HepG2 (cell line): ENCODE data around the gene MON1A. TPM values are rescaled to one million over a fixed set of nuclear protein-coding genes. Genes with fewer than 3 reads are reported as not detected.

Source experiments
- IKZF1 ChIP-seq: fragments of 450-650 bp; IDR thresholded peaks from 2 replicates; pipeline ENCODE4 v1.7.1; 2016
- IKZF5 ChIP-seq: IDR thresholded peaks from 2 replicates; pipeline ENCODE4 v1.6.1; 2018; ENCODE audit warnings: missing genetic modification reagents, mild to moderate bottlenecking, missing compliant biosample characterization
- KAT2B ChIP-seq: fragments of 150-350 bp; IDR thresholded peaks from 2 replicates; pipeline ENCODE4 v1.6.1; 2014; ENCODE audit warnings: low read depth, low read length, borderline replicate concordance
- KLF16 ChIP-seq, 2 experiments: sonication (generic) in 1 of 2; formaldehyde crosslinking in 1 of 2; IDR thresholded peaks; 2 replicates each; pipeline versions ENCODE4 v1.6.1 to v1.8.0; 2016 to 2023; ENCODE audit warnings: missing genetic modification reagents in 2 of 2, missing compliant biosample characterization in 1 of 2
- NFE2 ChIP-seq: sonication (generic); formaldehyde crosslinking; IDR thresholded peaks from 2 replicates; pipeline ENCODE4 v1.4.0; 2020; ENCODE audit warnings: missing genetic modification reagents
- NONO ChIP-seq, 2 experiments: fragments of 450-650 bp in 1 of 2; sonication (generic) in 1 of 2; formaldehyde crosslinking in 1 of 2; IDR thresholded peaks in 1 of 2; conservative IDR thresholded peaks in 1 of 2; 2 replicates each; pipeline versions ENCODE4 v1.6.1 to v1.8.0; 2017 to 2022; ENCODE audit warnings: mild to moderate bottlenecking in 1 of 2, missing genetic modification reagents in 1 of 2, moderate library complexity in 1 of 2
- NR3C1 ChIP-seq: sonication (generic); formaldehyde crosslinking; IDR thresholded peaks from 2 replicates; pipeline ENCODE4 v1.4.0; 2020; ENCODE audit warnings: missing genetic modification reagents
- SAFB2 ChIP-seq: sonication (generic); formaldehyde crosslinking; IDR thresholded peaks from 2 replicates; pipeline ENCODE4 v1.5.1; 2020; ENCODE audit warnings: missing genetic modification reagents, low read depth, mild to moderate bottlenecking, borderline replicate concordance
- SSRP1 ChIP-seq: IDR thresholded peaks from 2 replicates; pipeline ENCODE4 v1.6.1; 2016; ENCODE audit warnings: control low read depth
- ZFP1 ChIP-seq: IDR thresholded peaks from 2 replicates; pipeline ENCODE4 v1.6.1; 2016
- ZHX2 ChIP-seq, 2 experiments: sonication (generic) in 1 of 2; formaldehyde crosslinking in 1 of 2; IDR thresholded peaks; 2 replicates each; pipeline versions ENCODE4 v1.6.1 to v1.9.0; 2014 to 2022; ENCODE audit warnings: antibody characterized with exemption in 1 of 2, borderline replicate concordance in 1 of 2, inconsistent platforms in 1 of 2, low read depth in 1 of 2, missing genetic modification reagents in 1 of 2
- ZNF224 ChIP-seq: sonication (generic); formaldehyde crosslinking; IDR thresholded peaks from 2 replicates; pipeline ENCODE4 v1.5.0; 2020; ENCODE audit warnings: mild to moderate bottlenecking, missing genetic modification reagents
- ZNF256 ChIP-seq: sonication (generic); formaldehyde crosslinking; conservative IDR thresholded peaks from 2 replicates; pipeline ENCODE4 v1.4.0; 2020; ENCODE audit warnings: missing genetic modification reagents
- ZNF333 ChIP-seq: sonication (generic); formaldehyde crosslinking; IDR thresholded peaks from 2 replicates; pipeline ENCODE4 v1.4.0; 2020; ENCODE audit warnings: mild to moderate bottlenecking, missing genetic modification reagents, borderline replicate concordance
- ZNF354B ChIP-seq: sonication (generic); formaldehyde crosslinking; IDR thresholded peaks from 2 replicates; pipeline ENCODE4 v1.8.0; 2022; ENCODE audit warnings: mild to moderate bottlenecking, missing genetic modification reagents
- ZNF781 ChIP-seq: sonication (generic); formaldehyde crosslinking; IDR thresholded peaks from 2 replicates; pipeline ENCODE4 v1.5.1; 2020; ENCODE audit warnings: borderline replicate concordance, mild to moderate bottlenecking, missing genetic modification reagents; ENCODE audit errors: not compliant biosample characterization
- ZNF850 ChIP-seq: sonication (generic); formaldehyde crosslinking; conservative IDR thresholded peaks from 2 replicates; pipeline ENCODE4 v1.9.0; 2021; ENCODE audit warnings: mild to moderate bottlenecking, missing genetic modification reagents
- ZSCAN21 ChIP-seq: sonication (generic); formaldehyde crosslinking; IDR thresholded peaks from 2 replicates; pipeline ENCODE4 v1.8.0; 2022; ENCODE audit warnings: mild to moderate bottlenecking, missing genetic modification reagents, moderate library complexity, borderline replicate concordance
- polyA plus RNA-seq, 8 experiments: library from polyadenylated mRNA; depleted of rRNA in 3 of 8; stranded (reverse) in 7 of 8; unstranded in 1 of 8; fragments of >200 nt; fragmentation: Illumina TruSeq in 4 of 8; extraction: Trizol in 4 of 8; gene quantifications; 2 replicates each; pipeline versions ENCODE4 v1.2.1 to v1.2.3, GENCODE V29; 2011 to 2016; ENCODE audit warnings: low read depth in 4 of 8, missing spikeins in 1 of 8, mixed read lengths in 1 of 8; ENCODE audit not compliant: insufficient read depth in 1 of 8
- total RNA-seq, 5 experiments: library from RNA; depleted of rRNA; stranded (reverse); fragments of >200 nt; fragmentation: Illumina TruSeq; extraction: Trizol; gene quantifications; 2 replicates each; pipeline ENCODE4 v1.2.3, GENCODE V29; 2016; ENCODE audit warnings: low read depth in 1 of 5
- TF ChIP-seq, protein P1 (sequence below): sonication (generic); formaldehyde crosslinking; IDR thresholded peaks from 2 replicates; pipeline ENCODE4 v1.5.0; 2020; ENCODE audit warnings: mild to moderate bottlenecking, low read depth, missing genetic modification reagents, borderline replicate concordance
- TF ChIP-seq, protein P2 (sequence below): sonication (generic); formaldehyde crosslinking; IDR thresholded peaks from 2 replicates; pipeline ENCODE4 v1.8.1; 2023; ENCODE audit warnings: mild to moderate bottlenecking, moderate library complexity, missing genetic modification reagents

The MON1A gene
- total and polyA plus RNA-seq, 2 of the 13 experiments (the other 11 are each of a cell fraction or from before 2014, with no cell fraction given) = 4.6 to 9.0 TPM

GRCh38 chr3:49929291-49930167 lies at the start of gene MON1A (continued):
- TF ChIP-seq, protein P1, sequence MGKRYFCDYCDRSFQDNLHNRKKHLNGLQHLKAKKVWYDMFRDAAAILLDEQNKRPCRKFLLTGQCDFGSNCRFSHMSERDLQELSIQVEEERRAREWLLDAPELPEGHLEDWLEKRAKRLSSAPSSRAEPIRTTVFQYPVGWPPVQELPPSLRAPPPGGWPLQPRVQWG (CRISPR knock-in tag) = no peak
- TF ChIP-seq KLF16 (CRISPR knock-in tag; IDR thresholded peaks at IDR 0.05) (peak in 1 of 2 experiments; percentile 93; a peak in 2 of 4 replicates), ZHX2 (IDR thresholded peaks at IDR 0.05; ENCODE audit: low read depth) (peak; percentile 79), ZHX2 (CRISPR knock-in tag; IDR thresholded peaks at IDR 0.05; ENCODE audit: borderline replicate concordance) (no peak), SSRP1 (CRISPR knock-in tag) (no peak), SAFB2 (no peak), ZNF781 (CRISPR knock-in tag) (peak; percentile 79), ZNF256 (CRISPR knock-in tag) (no peak), IKZF5 (CRISPR knock-in tag) (peak; percentile 77), NR3C1 (CRISPR knock-in tag) (no peak), IKZF1 (no peak), ZNF850 (no peak), NFE2 (no peak), ZSCAN21 (CRISPR knock-in tag) (no peak), ZFP1 (CRISPR knock-in tag) (no peak), ZNF354B (CRISPR knock-in tag) (no peak), NONO (IDR thresholded peaks at IDR 0.05) (no peak), NONO (CRISPR knock-in tag; conservative IDR thresholded peaks at IDR 0.05) (0 out of 2 replicates have a peak, but pooled peaks have one; percentile 19), ZNF224 (0 out of 2 replicates have a peak, but pooled peaks have one; percentile 52), KAT2B (no peak), ZNF333 (CRISPR knock-in tag) (no peak; the same call in 1 of the 2 replicates)
- TF ChIP-seq, protein P2, sequence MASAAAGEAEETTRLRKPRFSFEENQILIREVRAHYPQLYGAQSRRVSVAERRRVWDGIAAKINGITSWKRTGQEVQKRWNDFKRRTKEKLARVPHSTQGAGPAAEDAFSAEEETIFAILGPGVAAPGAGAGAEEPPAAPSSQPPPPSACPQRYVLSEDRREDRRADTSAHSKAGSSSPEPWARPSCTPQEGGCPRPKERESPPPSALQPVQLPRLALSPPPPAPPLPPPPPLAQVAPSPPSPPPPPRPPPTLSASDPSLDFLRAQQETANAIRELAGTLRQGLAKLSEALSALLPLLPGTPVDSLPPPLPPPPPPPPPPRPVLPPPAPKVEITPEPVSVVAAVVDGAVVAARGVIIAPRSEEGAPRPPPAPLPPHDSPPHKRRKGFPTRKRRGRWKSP (CRISPR knock-in tag) = peak; percentile 74; the same call in 1 of the 2 replicates
